ENCODE data around the gene RTL3.

DNA sequence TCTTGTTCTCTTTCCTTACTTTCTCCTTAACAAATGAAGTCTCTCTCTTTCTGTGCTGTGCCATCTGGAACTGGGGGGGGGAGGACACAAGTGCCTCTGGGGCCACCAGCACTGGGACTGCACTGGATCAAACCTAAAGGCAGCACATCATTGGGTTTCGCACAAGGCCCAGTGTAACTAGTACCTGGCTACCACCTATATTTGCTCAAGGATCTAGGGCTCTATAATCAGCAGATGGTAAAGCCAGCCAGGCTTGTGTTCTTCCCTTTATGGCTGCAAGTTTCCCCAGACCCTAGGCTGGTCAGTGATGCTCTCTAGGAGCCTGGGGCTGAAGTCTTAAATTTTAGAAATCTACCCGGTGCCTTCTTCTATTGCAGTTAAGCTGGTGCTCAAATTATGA lies 40.1 kb downstream of the RTL3 start:
- TF ChIP-seq EZH2 (IDR thresholded peaks at IDR 0.05; ENCODE audit: borderline replicate concordance), result no peak
- TF ChIP-seq, protein P1, sequence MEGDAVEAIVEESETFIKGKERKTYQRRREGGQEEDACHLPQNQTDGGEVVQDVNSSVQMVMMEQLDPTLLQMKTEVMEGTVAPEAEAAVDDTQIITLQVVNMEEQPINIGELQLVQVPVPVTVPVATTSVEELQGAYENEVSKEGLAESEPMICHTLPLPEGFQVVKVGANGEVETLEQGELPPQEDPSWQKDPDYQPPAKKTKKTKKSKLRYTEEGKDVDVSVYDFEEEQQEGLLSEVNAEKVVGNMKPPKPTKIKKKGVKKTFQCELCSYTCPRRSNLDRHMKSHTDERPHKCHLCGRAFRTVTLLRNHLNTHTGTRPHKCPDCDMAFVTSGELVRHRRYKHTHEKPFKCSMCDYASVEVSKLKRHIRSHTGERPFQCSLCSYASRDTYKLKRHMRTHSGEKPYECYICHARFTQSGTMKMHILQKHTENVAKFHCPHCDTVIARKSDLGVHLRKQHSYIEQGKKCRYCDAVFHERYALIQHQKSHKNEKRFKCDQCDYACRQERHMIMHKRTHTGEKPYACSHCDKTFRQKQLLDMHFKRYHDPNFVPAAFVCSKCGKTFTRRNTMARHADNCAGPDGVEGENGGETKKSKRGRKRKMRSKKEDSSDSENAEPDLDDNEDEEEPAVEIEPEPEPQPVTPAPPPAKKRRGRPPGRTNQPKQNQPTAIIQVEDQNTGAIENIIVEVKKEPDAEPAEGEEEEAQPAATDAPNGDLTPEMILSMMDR (IDR thresholded peaks at IDR 0.05; ENCODE audit: poor library complexity), result no peak

All from hepatocyte (in vitro differentiated cells).